ENCODE results near the gene CNTN3.

The CNTN3 gene

DNA sequence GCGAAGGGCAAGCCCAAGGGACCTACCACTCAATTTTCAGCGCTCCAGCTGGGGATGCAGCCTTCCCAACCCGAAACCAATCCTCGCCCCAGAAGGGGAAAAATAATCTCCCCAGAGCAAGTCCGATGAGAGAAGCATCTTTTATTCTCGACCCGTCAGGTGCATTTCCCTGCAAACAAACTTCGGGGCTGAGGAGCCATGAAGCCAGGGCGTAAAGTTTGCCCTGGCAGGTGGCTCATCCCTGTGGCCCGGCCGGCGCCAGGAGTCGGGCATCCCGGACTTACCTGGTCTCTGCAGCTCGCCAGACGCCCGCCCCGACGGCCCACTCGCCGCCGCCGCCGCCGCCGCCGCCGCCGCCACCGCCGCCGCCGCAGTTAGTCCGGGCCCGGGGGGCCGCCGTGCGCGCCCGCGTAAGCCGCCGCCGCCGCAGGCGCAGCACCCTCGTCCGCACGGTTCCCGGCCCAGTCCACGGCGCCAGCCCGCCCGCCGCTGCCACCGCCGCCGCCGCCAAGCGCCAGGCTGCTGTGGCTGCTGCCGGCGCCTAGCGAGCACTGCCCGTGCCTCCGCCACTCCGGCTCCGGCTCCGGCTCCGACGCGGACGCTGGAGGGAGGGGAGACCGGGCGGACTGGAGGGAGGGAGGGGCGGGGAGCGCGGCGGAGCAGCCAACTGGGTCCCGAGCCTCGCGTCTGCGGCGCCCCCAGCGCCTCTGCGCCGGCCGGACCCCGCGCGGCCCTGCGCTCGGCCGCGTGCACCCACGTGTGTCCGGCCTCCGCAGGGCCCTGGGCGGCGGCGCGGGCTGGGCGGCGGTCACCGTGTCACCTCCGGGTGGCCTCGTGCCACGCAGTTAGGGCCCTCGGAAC is at the start of gene CNTN3:
Gene CNTN3, minus strand, starts transcription at position 553 of the 861 bp plus-strand sequence. CDS start 93,547 bp downstream, outside the sequence.
- DNase-seq = no peak

DNA sequence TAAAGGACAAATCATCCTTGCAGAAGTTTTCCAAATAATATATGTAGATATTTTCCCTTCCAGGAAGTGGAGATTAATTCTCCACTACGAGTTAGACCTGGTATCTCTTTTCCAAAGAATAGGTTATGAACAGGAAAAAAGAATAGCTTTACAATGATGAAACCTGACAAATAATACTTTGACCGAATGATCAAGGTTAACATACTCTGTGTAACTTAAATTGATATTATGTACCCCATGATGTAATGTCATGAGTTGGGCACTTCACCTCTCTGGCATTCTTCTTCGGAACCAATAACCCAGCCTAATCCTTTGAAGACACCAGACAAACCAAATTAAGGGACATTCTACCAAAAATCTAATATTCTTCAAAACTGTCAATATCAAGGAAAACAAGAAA is 48.7 kb upstream of the CNTN3 start:
- no peak for DNase-seq

DNA sequence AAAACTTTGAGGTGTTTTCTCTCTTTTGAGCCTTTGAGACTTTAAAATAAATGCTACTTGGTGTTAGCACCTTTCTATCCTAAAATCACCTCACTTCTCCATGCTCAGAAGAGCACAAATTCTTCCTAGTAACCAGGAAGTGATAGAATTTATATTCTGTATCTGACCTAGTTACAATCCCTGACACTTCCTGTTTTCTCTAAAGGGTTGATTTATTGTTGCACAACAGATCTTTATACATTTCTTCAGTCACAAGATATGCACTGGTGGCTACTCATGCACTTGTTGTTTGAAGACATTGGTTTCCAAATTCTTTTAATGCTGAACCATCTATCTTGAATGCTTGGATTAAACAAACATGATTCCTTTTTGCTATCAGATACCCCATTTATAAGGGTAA is 47.2 kb upstream of the CNTN3 start:
- no peak for DNase-seq

DNA sequence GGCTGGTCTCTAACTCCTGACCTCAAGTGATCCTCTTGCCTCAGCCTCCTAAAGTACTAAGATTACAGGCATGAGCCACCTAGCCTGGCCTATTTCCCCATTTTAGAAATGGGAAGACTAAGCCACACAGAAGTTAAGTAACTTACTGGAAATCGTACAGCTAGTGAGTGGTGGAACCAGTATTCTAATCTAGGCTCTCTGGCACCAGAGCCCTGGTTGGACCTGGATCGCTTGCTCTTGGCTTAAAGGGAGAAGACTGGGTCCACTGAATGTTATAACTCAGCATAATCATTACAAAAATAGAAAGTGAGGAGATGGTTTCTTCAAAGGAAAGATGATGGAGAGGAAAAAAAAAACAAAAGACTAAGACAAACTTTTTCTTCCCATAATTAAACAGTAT is 37.4 kb upstream of the CNTN3 start:
- no peak for DNase-seq

DNA sequence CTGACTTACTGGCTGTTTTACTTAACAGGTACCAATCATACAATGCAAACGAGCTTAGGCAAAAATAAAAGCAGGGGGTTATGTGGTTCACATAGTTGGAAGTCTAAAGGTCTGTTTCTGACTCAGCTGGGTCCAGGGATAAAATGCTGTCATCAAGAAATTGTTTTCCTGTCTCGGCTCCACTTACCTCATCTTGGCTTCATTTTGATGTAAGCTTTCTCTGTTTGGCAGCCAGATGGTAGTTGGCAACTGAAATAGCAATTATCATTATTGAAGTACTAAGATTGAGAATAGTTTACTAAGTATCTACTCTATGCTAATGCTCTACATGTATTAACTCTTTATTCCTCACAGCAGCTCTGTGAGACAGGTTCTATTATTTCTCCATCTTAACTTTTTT is 36.8 kb upstream of the CNTN3 start:
- DNase-seq = no peak

DNA sequence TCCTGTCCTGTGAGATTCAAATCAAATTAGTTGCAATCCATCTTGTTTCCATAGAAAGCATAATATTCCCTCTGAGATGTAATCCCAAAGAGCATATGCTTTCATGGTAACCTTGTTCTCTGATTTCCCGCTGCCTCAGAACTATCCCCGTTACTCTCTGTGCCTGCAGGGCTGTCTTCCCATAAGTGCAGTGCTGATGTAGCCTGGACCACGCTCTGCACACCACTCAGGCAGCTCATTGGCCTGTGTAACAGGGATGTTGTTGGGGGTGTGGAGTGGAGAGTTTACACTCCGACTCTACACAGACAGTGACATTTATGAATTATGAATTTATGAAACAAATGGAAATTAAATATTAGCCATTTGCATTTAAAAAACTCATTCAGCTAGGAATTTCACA is 33.6 kb upstream of the CNTN3 start:
- no peak for DNase-seq

DNA sequence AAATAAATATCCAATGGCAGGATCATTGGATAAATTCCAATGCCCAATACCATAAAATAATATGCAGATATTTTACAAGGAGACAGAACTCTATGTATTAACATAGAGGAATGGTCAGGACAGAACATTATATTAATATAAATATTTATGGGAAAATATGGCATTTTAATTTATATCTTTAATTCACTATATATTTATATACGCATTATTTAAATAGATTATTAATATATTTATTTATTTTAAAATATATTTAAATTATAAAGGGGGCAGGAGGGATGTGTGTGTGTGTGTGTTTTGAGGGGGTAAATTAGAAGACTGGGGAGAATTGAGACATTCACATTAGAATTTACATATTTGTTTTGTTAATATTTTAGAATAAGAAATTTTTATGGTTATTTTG is 31.6 kb upstream of the CNTN3 start:
- no peak for DNase-seq

DNA sequence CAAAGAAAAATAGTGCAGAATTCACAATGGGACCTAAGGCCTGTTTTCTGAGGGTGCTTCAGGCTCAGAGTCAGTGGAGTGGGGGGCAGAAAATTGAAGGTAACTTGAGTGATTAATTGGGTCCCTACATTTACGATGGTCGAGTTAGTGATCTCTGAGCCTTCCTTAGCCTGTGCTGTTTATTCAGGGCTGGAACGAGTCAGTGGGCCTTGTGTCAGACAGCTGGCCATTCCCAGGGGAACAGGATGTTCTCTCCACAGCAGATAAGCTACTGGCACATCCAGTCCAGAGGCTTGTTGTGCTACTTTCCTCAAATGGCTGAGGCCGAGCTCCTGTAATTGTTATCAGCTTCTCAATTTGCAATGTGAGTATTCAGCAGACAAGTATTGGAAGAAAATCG is 29.2 kb upstream of the CNTN3 start:
- DNase-seq = no peak

DNA sequence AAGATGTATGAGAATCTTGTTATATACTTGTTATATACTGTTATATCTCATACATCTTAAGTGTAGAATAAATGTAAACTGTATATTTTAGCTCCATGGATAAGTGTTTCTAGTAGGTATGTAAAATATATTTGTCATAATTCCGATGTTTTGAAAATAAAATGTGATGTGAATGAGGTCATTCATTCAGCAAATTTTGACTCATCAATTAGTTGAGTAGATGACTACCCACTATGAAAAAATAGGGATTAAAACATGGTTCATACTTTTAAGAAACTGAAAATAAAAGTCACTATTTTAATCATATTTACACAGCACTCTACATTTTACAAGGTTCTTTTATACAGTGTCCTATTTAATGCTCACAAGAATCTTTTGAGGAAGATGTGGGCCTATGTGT is 28.4 kb upstream of the CNTN3 start:
- no peak for DNase-seq

DNA sequence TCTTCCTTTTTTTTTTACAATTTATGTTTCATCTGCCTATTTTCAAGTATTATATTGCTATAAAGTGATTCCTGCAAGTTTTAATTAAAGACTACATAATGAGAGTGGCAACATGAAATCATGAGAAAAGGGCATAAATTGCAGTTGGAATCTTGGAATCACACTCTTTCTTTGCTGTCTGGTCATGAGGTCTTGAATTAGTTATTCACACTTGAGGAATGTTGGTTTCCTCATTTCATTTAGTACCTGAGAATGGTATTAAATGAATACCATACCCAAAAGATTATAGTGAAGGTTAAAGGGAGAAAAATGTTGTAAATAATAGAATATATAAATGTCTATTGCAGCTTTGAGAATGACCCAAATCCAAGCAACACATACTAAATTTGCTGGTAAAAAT is 25.8 kb upstream of the CNTN3 start:
- no peak for DNase-seq

DNA sequence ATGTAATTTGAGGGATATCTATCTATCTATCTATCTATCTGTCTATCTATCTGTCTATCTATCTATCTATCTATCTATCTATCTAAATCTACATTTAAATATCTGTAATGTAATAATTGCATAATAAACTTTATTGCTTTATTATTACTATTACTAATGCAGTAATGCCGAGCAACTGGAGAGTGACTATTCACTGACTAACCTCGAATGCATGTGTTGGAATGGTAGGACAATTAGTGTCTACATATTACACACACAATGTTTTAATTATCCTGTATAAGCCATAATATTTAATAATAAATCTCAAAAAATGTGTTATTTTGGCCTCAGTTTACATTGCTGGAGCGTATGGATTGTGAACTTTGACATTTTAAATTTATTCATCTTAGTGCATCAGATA is 25.2 kb upstream of the CNTN3 start:
- no peak for DNase-seq

DNA sequence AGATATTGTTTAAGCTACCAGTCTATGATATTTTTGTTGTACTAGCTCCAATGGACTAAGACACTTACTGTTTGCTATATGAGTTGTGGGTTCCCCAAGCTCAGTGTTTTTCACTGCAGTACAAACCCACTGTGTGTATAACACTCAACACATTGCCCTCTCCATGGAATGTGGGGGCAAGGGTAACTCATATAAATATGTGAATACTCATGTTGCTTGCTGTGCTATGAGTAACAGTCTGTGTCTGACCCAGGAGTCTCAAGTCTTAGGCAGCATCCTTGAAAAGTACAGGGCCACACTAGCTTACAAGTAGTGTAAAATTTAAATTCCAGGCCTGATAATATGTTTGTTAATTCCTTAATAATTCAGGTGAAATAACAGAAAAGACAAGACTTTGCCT is 22.5 kb upstream of the CNTN3 start:
- no peak for DNase-seq

DNA sequence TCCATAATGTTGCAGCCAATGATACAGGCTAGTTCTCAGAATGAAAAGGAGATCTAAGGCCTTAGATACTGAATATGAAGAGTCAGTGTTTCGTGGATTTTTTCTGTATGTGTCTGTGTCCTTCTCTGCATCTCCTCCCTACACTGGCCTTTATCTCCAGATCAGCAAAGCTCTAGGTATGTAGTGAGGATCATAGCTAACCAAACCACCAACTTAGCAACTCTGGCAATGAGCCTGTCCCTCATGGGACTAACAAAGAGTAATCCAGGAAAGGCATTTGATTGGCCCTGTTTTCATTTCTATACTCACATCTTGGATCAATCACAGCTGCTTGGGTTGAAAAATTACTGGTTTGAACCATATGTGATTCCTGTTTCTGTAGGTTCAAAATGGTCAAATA is 18.6 kb upstream of the CNTN3 start:
- no peak for DNase-seq

DNA sequence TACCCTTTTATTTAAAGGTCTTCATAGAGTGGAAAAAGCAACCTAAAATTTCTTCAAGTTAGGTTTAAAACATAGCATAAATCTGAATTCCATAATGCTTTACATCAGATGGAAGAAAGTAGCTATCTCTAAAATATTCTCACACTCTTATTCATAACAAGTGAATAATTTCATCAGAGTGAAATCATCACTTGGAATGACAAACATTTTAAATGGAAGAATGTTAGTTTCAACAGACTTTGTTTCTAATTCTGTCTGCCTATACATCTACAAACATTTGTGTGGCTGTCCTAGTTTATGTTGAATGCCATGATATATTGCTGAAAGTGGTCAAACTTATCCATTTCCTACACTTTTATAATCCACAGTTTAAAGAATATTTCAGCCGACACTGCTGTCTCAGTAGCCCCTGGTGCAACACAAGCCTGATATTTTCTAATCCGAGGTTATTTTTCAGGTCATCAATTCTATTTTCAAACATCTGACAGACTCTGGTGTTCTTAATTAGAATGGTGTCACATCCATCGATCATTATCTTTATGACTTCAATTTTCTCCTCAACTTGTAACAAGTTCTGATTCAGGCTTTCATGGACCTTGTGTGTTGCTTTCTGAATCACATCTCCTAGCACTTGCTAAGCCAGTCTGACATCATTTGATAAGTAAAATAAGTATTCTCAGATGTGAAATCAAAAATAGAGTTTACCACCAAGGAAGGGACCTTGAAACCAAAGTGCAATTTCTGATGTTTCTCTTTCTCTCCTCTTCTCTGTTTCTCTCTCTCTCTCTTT is 17.1 kb upstream of the CNTN3 start:
- DNase-seq = no peak

DNA sequence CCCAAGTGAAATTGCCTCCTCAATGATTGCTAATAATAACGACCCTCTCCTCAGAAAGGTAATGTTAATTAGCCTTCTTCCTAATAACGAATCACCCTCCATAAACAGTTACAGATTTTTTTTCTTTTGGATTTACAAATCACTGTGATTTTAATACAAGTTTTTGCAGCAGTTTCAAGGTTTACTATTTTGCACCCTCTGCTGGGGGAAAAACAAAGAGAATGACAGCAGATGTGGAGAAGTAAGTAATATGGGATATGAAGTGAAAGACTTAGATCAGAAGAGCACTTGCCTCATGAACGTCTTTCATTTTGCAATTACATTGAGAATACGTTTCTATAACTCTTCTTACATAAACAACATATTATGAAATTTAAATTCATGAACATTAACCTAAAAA is 16.1 kb upstream of the CNTN3 start:
- DNase-seq = no peak

DNA sequence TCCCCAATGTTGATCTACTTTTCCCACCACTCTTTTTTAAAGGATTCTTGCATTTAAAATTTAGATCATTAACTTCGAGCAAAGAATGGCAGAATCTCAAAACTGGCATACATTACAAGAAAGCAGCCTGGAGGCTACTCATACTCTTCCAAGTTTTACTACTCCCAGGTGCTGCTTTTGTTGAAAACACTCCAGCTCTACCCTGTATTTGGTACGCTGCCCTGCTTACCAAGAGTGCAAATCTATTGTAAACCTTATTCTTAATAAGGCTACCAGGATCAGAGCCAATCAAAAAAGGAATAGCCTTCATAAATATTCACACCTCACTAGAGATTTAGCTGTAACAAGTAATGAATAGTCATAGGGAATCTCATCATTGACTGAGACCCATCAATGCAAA is 11.6 kb upstream of the CNTN3 start:
- DNase-seq = no peak

DNA sequence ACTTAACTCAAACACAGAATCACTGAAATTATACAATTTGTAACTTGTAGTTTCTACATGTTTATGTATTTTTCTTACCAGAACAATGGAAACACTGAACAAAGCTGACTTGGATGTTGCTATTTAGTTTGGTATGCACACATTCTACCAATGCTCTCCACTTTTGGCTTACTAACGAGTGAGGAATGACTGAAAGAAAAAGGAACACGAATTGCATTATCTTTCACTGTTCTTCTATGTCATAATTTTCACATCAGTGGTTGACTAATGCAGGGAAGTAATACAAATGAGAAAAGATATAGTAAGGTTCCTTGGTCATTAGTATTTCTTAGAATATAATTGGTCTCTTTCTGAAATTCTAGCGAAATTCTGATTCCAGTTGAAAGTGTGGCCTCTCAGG is 9.8 kb upstream of the CNTN3 start:
- no peak for DNase-seq

DNA sequence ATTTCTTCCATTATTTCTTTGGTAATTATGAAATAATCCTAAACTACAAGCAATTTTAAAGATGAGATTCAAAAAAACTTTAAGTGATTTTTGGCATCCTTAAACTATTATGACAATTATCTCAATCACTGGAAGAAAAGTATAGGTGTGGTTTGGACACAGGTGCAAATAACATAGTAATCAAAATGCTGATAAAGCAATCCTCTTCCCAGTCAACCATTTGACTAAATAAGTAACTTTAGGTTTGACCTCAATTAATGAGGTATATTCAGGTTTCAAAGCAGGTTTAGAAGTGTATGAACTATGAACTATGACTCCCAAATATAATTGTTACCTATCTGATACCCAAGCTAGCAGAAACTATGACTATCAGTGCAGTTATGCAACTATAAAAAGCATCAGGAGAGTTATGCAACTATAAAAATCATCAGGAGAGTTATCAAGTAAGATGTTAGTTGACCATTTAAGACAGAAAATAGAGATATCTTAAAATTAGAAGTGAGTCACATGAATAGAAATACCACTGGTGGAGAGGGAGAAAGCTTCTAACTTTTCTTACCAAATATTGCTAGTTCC is 8.9 kb upstream of the CNTN3 start:
- DNase-seq = no peak

DNA sequence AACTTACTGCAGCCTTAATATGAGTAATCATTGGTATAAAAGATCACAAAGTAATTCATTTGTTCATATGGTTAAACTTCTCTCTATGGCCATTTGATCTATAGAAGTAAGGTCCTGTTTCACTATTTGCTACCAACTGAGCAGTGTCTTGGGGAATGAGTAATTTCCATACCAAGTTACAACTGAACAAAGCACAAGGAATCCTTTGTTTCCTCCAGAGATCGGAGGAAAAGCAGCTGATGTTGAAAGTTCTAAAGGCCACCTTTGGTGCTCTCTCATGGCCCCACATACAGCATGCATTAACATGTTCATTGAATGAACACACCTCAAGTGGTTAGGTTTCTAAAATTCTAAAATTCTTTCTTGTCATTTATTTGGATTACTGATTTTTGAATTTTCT is 7.1 kb upstream of the CNTN3 start:
- no peak for DNase-seq

DNA sequence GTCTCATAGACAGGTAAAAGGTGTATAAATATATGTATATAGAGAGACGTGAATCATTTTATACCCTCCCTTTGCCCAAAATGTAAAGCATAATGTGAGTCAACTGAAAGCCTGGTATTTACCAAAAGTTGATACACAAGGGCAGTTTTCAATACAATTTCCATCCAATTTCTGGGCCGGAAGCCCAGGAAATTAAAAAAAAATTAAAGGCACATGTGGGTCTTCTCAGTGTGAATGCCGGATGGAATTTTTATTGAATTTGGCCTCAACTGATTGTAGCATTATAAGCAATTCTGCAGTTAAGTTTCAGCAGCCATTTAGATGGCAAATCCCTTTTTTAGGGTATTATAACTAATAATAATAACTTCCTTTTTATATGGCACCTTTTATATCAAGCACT is 3.3 kb upstream of the CNTN3 start:
- DNase-seq = no peak

DNA sequence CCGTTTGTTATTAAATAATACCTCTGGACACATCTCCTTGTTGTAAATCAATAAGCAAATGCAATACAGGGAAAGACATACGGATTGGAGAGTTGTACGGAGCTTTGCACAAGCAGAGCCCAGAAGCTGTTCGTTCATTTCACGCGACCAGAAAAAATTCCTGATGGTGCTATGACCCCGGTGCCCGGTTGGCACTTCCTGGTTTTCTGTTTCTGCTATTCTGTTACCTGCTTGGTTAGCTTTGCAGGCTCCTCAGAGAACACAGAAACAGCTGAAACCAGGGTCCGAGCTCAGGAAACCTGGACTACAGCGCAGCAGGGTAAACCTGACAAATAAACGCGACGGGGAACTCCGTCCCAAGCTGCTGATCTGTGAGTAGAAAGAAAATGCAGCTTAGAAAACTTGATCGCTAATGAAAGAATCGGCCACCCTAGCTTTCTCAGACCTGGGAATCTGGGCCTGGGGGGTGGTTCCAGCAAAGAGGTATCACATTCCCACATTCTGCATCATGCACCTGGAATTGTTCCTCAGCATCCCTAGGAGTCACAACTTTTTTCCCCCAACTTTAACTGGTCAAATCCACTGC is 845 bp downstream of the CNTN3 start:
- no peak for DNase-seq

DNA sequence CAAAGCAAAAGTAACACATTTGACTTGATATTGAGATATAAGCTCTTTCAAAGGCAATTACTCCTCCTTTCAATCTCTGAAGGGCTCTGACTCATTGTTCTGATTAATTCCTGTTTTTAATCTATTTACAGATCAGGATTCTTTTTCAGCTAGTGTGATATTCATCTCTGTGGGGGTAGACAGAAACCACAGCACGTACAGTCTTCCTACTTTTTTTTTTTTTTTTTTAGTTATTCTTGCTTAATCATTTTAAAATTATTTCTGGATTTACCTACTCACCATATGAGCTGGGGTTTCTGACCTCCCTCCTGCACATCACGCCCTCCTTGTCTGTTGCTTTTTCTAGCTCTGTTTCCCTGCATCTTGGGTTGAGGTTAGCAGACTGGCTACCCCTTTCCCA is 1.4 kb downstream of the CNTN3 start:
- no peak for DNase-seq

DNA sequence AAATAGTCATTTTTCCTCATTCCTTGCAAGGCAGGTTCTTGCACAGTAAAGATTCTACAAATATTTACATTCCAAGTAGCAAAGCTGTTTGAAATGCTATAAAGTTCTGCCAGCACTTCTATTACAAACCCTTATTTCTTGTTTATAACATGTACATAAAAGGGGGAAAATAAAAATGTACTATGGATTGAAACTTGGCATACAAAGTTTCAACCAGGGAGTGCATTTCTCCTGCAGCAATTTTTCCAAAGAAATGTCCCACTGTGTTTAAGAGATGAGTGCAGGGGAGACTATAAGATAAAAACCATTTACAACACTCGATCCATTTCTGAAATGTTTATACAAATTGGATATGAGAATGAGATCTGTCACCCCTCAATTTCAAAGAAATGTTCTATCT is 3.3 kb downstream of the CNTN3 start:
- DNase-seq = no peak

DNA sequence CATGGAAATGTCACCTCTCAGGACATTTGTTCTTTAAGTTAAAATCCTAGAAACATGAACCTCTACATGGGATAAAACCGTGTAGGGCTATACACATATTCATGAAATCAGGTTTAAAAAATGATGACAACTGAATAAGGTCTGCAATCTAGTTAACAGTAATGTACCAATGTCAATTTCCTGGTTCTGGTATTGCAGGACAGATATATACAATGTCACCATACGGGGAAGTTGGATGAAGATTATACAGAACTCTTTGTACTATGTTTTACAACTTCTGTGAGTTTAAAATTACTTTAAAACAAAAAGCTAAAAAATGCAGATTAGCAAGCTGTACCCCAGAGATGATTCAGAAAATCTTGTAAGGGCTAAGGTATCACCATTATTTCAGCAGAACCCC is 6.7 kb downstream of the CNTN3 start:
- DNase-seq = no peak

Data from activated CD4-positive, alpha-beta T cell treated with anti-CD3 and anti-CD28 coated beads, Interleukin-2, amount 50 U/mL, for 16 hours (primary cell).